Colonic mucosa (tissue), 4 donors: Measurements from ENCODE around the gene ELOA2. TPM values are rescaled to one million over a fixed set of nuclear protein-coding genes. Genes with fewer than 3 reads are reported as not detected.
"Not testable (repeated sequence)": the region's sequence is repeated elsewhere in the genome, so short reads cannot be mapped to it uniquely, and the experiment has no call there.

Experiments used
- DNase-seq: peaks from one replicate; pipeline ENCODE4 v3.0.0-alpha.2; 2020
- H3K27ac ChIP-seq: fragments of 200-600 bp; one replicate; pipeline ENCODE4 v1.8.0; 2021
- H3K27me3 ChIP-seq: fragments of 200-600 bp; one replicate; pipeline ENCODE4 v1.8.0; 2021
- H3K36me3 ChIP-seq: fragments of 200-600 bp; one replicate; pipeline ENCODE4 v1.8.0; 2021
- H3K4me1 ChIP-seq: fragments of 200-600 bp; one replicate; pipeline ENCODE4 v1.8.0; 2021; ENCODE audit warnings: mild to moderate bottlenecking
- H3K4me3 ChIP-seq: fragments of 200-600 bp; one replicate; pipeline ENCODE4 v1.8.0; 2021
- H3K9ac ChIP-seq, 2 donors: one replicate each; pipeline ENCODE4 v1.7.0; 2013; ENCODE audit warnings: control low read depth in 2 of 2, low read depth in 2 of 2, low read length in 2 of 2
- H3K9me3 ChIP-seq: fragments of 200-600 bp; one replicate; pipeline ENCODE4 v1.8.0; 2021
- intact Hi-C: fragments of 100-400 bp; cut with DNase I; formaldehyde crosslinking; loops from one replicate; pipeline ENCODE4 v1.14.1; 2022
- total RNA-seq, 2 donors: library from RNA; stranded (reverse); fragmentation: NEBNext Ultra II Directional in 1 of 2; extraction: Animal tissue kit (Norgen Biotek cat#: 25700) in 1 of 2; gene quantifications; one replicate each; pipeline ENCODE4 v1.2.1, GENCODE V29; 2021
- TF ChIP-seq, protein P1 (sequence below): fragments of 200-600 bp; IDR thresholded peaks from one replicate; pipeline ENCODE4 v1.8.0; 2022; ENCODE audit warnings: antibody characterized with exemption, mild to moderate bottlenecking
- donor health status: healthy.
- donor health status: DM: no; HTN: no; CAD: no.
- donor health status: DM: no; HTN: no; CAD: no.

Gene ELOA2
- total RNA-seq, 2 donors from 2014 or later, result not detected

GRCh38 chr18:47036927-47037578, 1.6 kb upstream of the ELOA2 start:
- TF ChIP-seq, protein P1, sequence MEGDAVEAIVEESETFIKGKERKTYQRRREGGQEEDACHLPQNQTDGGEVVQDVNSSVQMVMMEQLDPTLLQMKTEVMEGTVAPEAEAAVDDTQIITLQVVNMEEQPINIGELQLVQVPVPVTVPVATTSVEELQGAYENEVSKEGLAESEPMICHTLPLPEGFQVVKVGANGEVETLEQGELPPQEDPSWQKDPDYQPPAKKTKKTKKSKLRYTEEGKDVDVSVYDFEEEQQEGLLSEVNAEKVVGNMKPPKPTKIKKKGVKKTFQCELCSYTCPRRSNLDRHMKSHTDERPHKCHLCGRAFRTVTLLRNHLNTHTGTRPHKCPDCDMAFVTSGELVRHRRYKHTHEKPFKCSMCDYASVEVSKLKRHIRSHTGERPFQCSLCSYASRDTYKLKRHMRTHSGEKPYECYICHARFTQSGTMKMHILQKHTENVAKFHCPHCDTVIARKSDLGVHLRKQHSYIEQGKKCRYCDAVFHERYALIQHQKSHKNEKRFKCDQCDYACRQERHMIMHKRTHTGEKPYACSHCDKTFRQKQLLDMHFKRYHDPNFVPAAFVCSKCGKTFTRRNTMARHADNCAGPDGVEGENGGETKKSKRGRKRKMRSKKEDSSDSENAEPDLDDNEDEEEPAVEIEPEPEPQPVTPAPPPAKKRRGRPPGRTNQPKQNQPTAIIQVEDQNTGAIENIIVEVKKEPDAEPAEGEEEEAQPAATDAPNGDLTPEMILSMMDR, result no peak
- no peak overlapping the region for H3K9ac ChIP-seq
- H3K27me3 ChIP-seq, result no peaks in the 10 kb centered on the region
- H3K4me1 ChIP-seq, result no peaks in the 10 kb centered on the region
- H3K4me3 ChIP-seq, result no peak overlapping the region
- H3K9me3 ChIP-seq, result no peaks in the 10 kb centered on the region
- DNase-seq, result no peak
- no peak overlapping the region for H3K27ac ChIP-seq
- H3K36me3 ChIP-seq, result no peaks in the 10 kb centered on the region
- intact Hi-C loops, result no loop called here

- TF ChIP-seq, protein P1, result no peak
- intact Hi-C loops, result no loop called here
- no peak overlapping the region for H3K4me3 ChIP-seq
- no peak overlapping the region for H3K9ac ChIP-seq
- H3K9me3 ChIP-seq, result no peaks in the 10 kb centered on the region
- no peaks in the 10 kb centered on the region for H3K36me3 ChIP-seq
- H3K4me1 ChIP-seq, result no peaks in the 10 kb centered on the region
- DNase-seq, result peak; percentile 20
- H3K27me3 ChIP-seq, result no peaks in the 10 kb centered on the region
- H3K27ac ChIP-seq, result no peak overlapping the region
Observed at GRCh38 chr18:47036298-47036874, 965 bp upstream of the ELOA2 start.

DNA sequence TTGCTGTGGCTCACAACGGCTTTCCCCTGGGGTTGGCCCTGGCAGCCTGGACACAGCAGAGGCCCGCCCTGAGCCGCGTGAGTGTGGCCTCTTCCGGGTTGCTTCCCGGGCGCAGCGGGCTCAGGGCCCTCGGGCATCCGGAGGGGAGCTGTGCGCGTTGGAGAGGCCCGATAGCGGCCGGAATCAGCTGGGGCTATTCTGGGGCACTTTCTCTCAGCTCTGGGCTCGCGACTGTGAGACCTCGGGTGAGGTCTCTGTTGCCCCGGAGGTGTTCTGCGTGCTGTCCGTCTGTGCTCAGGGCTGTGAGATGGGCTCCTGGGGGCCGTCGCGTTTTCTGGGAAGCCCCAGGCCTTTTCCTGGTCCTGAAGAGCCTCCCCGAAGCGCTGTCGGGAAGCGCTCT, 830 bp downstream of the ELOA2 start:
- not testable (repeated sequence) for H3K9ac ChIP-seq, H3K9me3 ChIP-seq

DNA sequence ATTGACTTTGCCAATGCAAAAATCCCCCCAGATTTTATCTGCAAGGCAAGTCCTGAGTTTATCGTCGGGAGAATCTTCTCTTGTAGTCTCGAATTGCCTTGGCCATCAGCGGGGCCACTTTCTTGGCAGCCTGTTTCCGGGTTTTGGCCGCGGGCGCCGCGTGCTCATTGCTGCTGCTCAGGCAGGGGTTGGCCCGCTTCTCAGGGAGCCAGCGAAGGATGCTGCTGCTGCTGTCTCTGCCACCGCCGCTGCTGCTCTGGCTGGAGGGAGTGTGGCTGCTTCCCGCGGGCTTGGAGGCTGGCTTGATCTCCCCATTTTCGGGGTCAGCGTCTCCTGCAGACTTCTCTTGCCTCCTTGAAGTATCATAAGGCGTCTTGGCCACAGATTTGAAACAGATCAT, 2.5 kb downstream of the ELOA2 start:
- intact Hi-C loops, result no loop called here
- DNase-seq, result no peak
- no peaks in the 10 kb centered on the region for H3K9me3 ChIP-seq

More for the DNA sequence above, 830 bp downstream of the ELOA2 start:
- H3K27me3 ChIP-seq, H3K4me3 ChIP-seq, intact Hi-C loops, DNase-seq, H3K4me1 ChIP-seq, H3K27ac ChIP-seq, H3K36me3 ChIP-seq: not testable (repeated sequence)

DNA sequence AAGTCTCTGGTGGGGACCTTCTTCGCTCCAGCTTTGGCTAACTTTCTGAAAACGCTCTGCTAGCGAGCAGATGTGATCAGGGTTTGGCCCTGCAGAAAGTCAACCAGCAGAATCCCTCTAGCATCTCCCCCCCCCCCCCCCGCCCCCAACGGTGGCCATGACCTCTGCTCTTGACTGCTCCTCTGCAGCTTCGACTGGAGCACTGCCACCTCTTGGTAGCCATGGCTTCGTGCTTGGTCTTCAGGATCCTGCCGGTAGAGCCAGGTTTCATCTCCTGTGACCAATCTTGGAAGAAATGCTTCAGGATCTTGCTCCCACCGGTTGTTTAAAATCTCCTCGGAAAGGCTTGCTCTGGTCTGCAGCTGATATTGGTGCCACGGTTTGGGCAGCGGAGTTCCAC, 4.5 kb downstream of the ELOA2 start:
- H3K9ac ChIP-seq, H3K9me3 ChIP-seq, H3K4me1 ChIP-seq, DNase-seq, H3K36me3 ChIP-seq, H3K27ac ChIP-seq, H3K27me3 ChIP-seq, H3K4me3 ChIP-seq, intact Hi-C loops: not testable (repeated sequence)

More for the DNA sequence above, 2.5 kb downstream of the ELOA2 start:
- H3K9ac ChIP-seq, result no peak overlapping the region
- H3K36me3 ChIP-seq, result no peaks in the 10 kb centered on the region
- H3K27ac ChIP-seq, result no peak overlapping the region
- no peak overlapping the region for H3K4me3 ChIP-seq
- no peaks in the 10 kb centered on the region for H3K27me3 ChIP-seq
- no peaks in the 10 kb centered on the region for H3K4me1 ChIP-seq
- TF ChIP-seq, protein P1, result no peak

- H3K27ac ChIP-seq, H3K27me3 ChIP-seq, H3K9me3 ChIP-seq, H3K9ac ChIP-seq, DNase-seq, H3K36me3 ChIP-seq, H3K4me3 ChIP-seq, intact Hi-C loops, H3K4me1 ChIP-seq: not testable (repeated sequence)
Observed at GRCh38 chr18:47029684-47030353, 5.6 kb downstream of the ELOA2 start.

DNA sequence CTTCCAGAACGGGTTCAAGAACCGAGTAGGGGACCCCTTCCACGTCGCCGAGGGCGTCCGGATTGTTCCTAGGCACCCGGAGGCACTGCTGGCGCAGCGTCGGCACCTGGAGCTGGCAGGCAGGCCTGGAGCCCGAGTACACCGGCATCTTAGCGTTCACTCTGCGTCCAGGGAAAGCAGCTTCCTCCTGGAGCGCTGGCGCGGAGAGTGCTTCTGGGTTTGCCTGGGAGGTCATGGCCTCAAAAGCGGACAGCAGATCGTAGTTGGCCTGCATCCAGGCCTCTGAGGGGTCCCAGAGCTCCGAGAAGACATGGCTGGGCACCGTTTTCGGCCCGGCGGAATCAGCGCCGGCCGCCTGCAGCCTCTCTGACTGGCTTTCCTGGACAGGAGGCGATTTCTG, 6.7 kb downstream of the ELOA2 start:
- H3K27me3 ChIP-seq, intact Hi-C loops, H3K4me1 ChIP-seq, H3K9ac ChIP-seq, DNase-seq, H3K9me3 ChIP-seq, H3K27ac ChIP-seq, H3K4me3 ChIP-seq, H3K36me3 ChIP-seq: not testable (repeated sequence)

GRCh38 chr18:47025557-47026174, 9.8 kb downstream of the ELOA2 start:
- DNase-seq, intact Hi-C loops, H3K4me3 ChIP-seq, H3K9me3 ChIP-seq, H3K36me3 ChIP-seq, H3K27me3 ChIP-seq, H3K4me1 ChIP-seq, H3K27ac ChIP-seq, H3K9ac ChIP-seq: not testable (repeated sequence)

DNA sequence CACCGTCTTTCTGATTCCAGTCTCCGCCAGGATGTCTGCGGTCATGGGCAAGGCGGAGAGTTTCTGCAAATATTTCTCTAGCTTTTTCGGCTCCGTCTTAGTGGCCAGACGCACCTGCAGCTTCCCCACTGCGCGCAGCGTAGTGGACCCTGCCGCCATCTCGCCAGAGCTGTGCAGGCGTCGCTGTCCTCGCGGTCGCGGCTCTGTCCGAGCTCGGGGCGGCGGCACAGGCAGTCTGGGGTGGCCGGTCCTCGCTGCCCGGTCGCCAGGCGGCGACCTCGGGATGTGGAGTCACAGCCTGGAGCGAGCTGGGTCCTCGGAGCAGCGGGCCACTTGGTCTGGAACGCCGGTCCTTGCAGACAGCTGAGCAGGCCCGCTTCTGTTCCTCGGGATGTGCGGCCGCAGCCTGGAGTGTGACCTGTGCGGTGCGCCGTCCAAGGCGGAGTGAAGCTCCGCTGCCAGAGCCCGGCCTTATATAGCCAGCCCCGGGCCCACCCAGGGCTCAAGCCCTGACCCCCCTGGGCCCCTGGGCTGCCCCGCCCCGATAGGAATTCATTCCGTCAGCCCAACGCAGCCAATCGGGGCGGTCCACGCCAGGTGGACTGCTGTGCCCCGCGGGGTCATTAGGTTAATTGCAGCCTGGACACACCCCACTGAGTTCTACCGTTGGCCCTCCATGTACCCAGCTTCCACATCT, 11.5 kb downstream of the ELOA2 start:
- H3K4me1 ChIP-seq, H3K27ac ChIP-seq, intact Hi-C loops, H3K27me3 ChIP-seq, H3K4me3 ChIP-seq, H3K9ac ChIP-seq, H3K36me3 ChIP-seq, H3K9me3 ChIP-seq, DNase-seq: not testable (repeated sequence)

DNA sequence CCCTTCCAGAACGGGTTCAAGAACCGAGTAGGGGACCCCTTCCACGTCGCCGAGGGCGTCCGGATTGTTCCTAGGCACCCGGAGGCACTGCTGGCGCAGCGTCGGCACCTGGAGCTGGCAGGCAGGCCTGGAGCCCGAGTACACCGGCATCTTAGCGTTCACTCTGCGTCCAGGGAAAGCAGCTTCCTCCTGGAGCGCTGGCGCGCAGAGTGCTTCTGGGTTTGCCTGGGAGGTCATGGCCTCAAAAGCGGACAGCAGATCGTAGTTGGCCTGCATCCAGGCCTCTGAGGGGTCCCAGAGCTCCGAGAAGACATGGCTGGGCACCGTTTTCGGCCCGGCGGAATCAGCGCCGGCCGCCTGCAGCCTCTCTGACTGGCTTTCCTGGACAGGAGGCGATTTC, 12.6 kb downstream of the ELOA2 start:
- DNase-seq, H3K9ac ChIP-seq, intact Hi-C loops: not testable (repeated sequence)

More for the DNA sequence above, 12.6 kb downstream of the ELOA2 start:
- H3K4me1 ChIP-seq, H3K9me3 ChIP-seq, H3K4me3 ChIP-seq, H3K27me3 ChIP-seq, H3K27ac ChIP-seq, H3K36me3 ChIP-seq: not testable (repeated sequence)
